Measurements from ENCODE around the gene ANXA9.

DNA sequence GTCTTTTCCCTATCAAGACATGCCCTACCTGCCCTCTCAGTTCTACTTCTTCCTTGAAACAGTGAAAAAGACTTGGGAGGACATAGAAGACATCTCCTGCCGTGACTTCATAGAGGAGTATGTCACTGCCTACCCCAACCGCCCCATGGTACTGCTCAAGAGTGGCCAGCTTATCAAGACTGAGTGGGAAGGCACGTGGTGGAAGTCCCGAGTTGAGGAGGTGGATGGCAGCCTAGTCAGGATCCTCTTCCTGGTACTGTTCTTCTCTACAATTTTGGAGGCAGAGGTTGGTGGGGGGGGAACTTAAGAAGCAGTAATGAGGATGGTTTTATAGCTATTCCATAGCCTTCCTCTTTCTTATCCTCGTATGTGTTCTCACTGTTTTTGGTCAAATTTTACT lies 37.2 kb upstream of the ANXA9 start:
- TF ChIP-seq YY1 (IDR thresholded peaks at IDR 0.05; ENCODE audit: low read depth): no peak
- no peak for TF ChIP-seq EP300 (IDR thresholded peaks at IDR 0.05; ENCODE audit: borderline replicate concordance)
- TF ChIP-seq TAF1 (IDR thresholded peaks at IDR 0.05; ENCODE audit: low read depth): no peak
- no peak for TF ChIP-seq MAX (IDR thresholded peaks at IDR 0.05)
- no peak for TF ChIP-seq CREB1 (IDR thresholded peaks at IDR 0.05; ENCODE audit: low read depth)
- TF ChIP-seq, protein P1, sequence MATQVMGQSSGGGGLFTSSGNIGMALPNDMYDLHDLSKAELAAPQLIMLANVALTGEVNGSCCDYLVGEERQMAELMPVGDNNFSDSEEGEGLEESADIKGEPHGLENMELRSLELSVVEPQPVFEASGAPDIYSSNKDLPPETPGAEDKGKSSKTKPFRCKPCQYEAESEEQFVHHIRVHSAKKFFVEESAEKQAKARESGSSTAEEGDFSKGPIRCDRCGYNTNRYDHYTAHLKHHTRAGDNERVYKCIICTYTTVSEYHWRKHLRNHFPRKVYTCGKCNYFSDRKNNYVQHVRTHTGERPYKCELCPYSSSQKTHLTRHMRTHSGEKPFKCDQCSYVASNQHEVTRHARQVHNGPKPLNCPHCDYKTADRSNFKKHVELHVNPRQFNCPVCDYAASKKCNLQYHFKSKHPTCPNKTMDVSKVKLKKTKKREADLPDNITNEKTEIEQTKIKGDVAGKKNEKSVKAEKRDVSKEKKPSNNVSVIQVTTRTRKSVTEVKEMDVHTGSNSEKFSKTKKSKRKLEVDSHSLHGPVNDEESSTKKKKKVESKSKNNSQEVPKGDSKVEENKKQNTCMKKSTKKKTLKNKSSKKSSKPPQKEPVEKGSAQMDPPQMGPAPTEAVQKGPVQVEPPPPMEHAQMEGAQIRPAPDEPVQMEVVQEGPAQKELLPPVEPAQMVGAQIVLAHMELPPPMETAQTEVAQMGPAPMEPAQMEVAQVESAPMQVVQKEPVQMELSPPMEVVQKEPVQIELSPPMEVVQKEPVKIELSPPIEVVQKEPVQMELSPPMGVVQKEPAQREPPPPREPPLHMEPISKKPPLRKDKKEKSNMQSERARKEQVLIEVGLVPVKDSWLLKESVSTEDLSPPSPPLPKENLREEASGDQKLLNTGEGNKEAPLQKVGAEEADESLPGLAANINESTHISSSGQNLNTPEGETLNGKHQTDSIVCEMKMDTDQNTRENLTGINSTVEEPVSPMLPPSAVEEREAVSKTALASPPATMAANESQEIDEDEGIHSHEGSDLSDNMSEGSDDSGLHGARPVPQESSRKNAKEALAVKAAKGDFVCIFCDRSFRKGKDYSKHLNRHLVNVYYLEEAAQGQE (IDR thresholded peaks at IDR 0.05; ENCODE audit: low read depth): no peak
- TF ChIP-seq FOXM1 (IDR thresholded peaks at IDR 0.05; ENCODE audit: borderline replicate concordance, low read depth): no peak
- no peak for TF ChIP-seq RAD21 (IDR thresholded peaks at IDR 0.05; ENCODE audit: low read depth)
- no peak for TF ChIP-seq CEBPB (IDR thresholded peaks at IDR 0.05)
- no peak for TF ChIP-seq NFIC (IDR thresholded peaks at IDR 0.05)
- no peak for TF ChIP-seq ZBTB7A (IDR thresholded peaks at IDR 0.05; ENCODE audit: low read depth)
- TF ChIP-seq TEAD4 (IDR thresholded peaks at IDR 0.05): no peak
- no peak for TF ChIP-seq TCF12 (IDR thresholded peaks at IDR 0.05; ENCODE audit: low read depth)
